HG02943 (cell line): Measurements from ENCODE around the gene C11orf54.
A peak's percentile ranks its signal among the peaks of the same experiment; 100 is the strongest.

Source experiments
- ATAC-seq: cut with Tn5 transposase; IDR thresholded peaks from one replicate; pipeline ENCODE4 v1.9.1; 2021; ENCODE audit warnings: mild to moderate bottlenecking, low read depth, moderate library complexity; ENCODE audit not compliant: unreplicated experiment

Gene C11orf54

GRCh38 chr11:93741094-93741881 lies at the start of gene C11orf54, which contains the start of gene TAF1D:
Gene C11orf54 (plus strand): TSS chr11:93741672. CDS start chr11:93747394, 5,722 bp downstream.
Gene TAF1D (minus strand): TSS chr11:93741495. CDS start chr11:93739304, 2,191 bp downstream.
- ATAC-seq = peak; percentile 89

- ATAC-seq = no peak
These were observed 47.4 kb upstream of the C11orf54 start for GRCh38 chr11:93694109-93694508.

GRCh38 chr11:93694557-93694956 lies 46.9 kb upstream of the C11orf54 start:
- no peak for ATAC-seq

- no peak for ATAC-seq
These were observed 43.9 kb upstream of the C11orf54 start for GRCh38 chr11:93697611-93698010.

- no peak for ATAC-seq
These were observed 40.6 kb upstream of the C11orf54 start for GRCh38 chr11:93700830-93701229.

- ATAC-seq = no peak
These were observed 37.2 kb upstream of the C11orf54 start for GRCh38 chr11:93704237-93704636.

GRCh38 chr11:93710239-93710638 lies 31.2 kb upstream of the C11orf54 start:
- no peak for ATAC-seq

GRCh38 chr11:93712678-93713077 lies 28.8 kb upstream of the C11orf54 start:
- ATAC-seq = no peak

GRCh38 chr11:93715797-93716396 lies 25.6 kb upstream of the C11orf54 start:
- no peak for ATAC-seq

- no peak for ATAC-seq
These were observed 24.0 kb upstream of the C11orf54 start for GRCh38 chr11:93717501-93717900.

- peak; percentile 69 for ATAC-seq
These were observed 23.4 kb upstream of the C11orf54 start for GRCh38 chr11:93718057-93718563.

GRCh38 chr11:93719310-93719709 lies 22.2 kb upstream of the C11orf54 start:
- ATAC-seq = no peak

GRCh38 chr11:93720522-93720921 lies 20.9 kb upstream of the C11orf54 start:
- ATAC-seq = no peak

- ATAC-seq = no peak
These were observed 17.4 kb upstream of the C11orf54 start for GRCh38 chr11:93724089-93724488.

GRCh38 chr11:93727985-93728791 lies 13.3 kb upstream of the C11orf54 start:
- no peak for ATAC-seq

GRCh38 chr11:93728792-93729128 lies 12.7 kb upstream of the C11orf54 start:
- ATAC-seq = no peak

- ATAC-seq = no peak
These were observed 12.3 kb upstream of the C11orf54 start for GRCh38 chr11:93729129-93729616.

- no peak for ATAC-seq
These were observed 11.1 kb upstream of the C11orf54 start for GRCh38 chr11:93730108-93731107.

- no peak for ATAC-seq
These were observed 9.1 kb upstream of the C11orf54 start for GRCh38 chr11:93732237-93732892.
